ENCODE measurements around the gene ANP32B.
"Not testable (repeated sequence)": the region's sequence is repeated elsewhere in the genome, so short reads cannot be mapped to it uniquely, and the experiment has no call there.

The ANP32B gene

GRCh38 chr9:97964901-97965300 is 18.2 kb upstream of the ANP32B start:
- no peak for DNase-seq

DNA sequence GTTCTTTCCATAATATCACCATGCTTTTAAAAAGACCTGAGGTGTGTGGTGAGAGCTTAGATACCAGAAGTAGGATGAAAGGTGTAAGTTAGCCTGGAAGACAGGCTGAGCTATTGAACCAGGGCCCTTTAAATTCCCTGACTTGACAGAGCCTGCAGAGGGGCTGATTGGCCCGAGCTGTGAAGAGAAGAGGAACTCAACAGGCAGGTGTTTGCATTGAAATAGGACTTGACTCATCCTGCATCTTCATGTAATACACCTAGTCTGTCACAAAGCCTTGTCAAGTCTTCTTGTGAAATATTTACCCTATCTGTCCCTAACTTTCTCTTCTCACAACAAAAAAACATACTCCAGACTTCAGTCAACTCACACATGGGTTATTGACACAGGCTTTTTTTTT is 16.6 kb upstream of the ANP32B start:
- no peak for DNase-seq

GRCh38 chr9:97969014-97969413 is 14.1 kb upstream of the ANP32B start:
- DNase-seq, result no peak

DNA sequence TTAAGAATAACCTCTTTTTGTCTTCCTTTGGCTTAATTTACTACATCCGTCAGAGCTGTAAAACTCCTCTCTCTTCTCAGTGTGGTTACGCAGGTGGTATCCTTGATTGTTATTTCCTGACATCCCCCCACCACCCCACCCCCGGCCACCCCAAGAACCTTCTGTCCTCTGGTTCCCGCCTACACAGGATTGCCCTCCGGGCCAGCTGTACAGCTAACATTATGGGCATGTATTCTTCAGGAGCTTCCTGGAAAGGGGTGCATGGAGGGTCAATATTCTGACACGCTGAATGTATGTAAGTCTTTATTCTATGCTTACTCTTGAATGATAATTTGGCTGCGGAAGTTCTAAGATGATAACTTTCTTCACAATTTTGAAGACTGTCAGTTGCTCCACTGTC is 13.0 kb upstream of the ANP32B start:
- no peak for DNase-seq

GRCh38 chr9:97972753-97973152 is 10.4 kb upstream of the ANP32B start:
- DNase-seq, result no peak

DNA sequence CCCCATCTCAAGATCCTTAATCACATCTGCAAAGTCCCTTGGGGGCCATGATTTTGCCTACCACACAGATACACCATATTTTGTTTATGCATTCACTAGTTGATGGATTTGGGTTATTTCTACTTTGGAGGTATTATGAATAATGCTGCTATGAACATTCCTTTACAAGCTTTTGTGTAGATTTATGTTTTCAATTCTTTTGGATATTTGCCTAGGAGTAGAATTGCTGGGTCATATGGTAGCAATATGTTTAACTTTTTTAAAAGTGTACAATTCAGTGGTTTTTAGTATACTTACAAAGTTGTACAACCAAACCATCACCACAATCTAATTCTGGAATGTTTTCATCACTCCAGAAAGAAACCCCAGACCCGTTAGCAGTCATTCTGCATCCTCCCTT is 7.8 kb upstream of the ANP32B start:
- DNase-seq, result no peak

GRCh38 chr9:97976633-97977032 is 6.5 kb upstream of the ANP32B start:
- not testable (repeated sequence) for DNase-seq

GRCh38 chr9:97978371-97979130 is 4.6 kb upstream of the ANP32B start:
- DNase-seq, result no peak

DNA sequence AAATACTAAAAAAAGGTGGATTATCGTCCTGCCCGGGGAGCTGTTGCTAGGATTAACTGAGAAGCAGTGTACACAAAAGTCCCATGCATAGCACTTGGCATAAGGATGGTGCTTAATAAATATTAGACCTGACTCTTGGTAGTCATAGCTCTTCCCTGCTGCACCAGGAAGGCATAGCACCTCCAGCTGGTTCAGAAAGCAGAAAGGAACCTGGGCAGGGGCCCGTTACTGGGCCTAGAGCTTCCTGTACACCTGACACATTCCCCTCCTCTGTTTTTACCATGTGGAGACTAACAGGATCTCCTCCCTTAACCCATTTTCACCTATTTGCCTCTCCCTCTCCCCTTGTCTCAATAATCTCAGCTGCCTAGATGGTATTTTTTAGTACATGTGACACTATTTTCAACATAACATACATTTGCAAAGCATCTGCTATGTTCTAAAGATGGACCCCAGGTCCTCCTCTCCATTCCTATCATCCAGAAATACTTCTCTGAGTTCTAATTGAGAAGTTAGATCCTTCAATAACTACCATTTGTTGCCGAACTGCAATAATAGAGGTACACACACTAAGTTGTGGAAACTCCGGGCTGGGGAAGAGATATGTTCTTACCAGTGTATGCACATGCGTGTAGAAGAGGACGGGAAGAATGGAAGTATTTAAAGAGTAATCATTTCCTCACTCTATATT is 3.2 kb upstream of the ANP32B start:
- no peak for DNase-seq

DNA sequence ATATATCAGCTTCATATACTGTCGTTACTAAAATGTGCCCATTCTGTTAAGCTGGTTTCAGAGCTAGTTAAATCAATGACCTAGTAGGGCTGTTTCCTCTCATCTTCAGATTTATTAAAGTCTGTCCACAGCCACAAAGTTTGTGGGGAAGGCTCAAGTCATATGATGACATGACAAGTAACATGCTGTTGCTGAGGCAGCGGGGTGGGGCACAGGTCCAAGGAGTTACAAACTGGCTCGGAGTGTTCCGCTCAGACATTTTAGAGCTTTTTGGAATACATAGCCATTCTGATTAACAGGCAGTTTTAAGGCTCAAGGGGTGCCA is 2.7 kb upstream of the ANP32B start:
- no peak for DNase-seq

DNA sequence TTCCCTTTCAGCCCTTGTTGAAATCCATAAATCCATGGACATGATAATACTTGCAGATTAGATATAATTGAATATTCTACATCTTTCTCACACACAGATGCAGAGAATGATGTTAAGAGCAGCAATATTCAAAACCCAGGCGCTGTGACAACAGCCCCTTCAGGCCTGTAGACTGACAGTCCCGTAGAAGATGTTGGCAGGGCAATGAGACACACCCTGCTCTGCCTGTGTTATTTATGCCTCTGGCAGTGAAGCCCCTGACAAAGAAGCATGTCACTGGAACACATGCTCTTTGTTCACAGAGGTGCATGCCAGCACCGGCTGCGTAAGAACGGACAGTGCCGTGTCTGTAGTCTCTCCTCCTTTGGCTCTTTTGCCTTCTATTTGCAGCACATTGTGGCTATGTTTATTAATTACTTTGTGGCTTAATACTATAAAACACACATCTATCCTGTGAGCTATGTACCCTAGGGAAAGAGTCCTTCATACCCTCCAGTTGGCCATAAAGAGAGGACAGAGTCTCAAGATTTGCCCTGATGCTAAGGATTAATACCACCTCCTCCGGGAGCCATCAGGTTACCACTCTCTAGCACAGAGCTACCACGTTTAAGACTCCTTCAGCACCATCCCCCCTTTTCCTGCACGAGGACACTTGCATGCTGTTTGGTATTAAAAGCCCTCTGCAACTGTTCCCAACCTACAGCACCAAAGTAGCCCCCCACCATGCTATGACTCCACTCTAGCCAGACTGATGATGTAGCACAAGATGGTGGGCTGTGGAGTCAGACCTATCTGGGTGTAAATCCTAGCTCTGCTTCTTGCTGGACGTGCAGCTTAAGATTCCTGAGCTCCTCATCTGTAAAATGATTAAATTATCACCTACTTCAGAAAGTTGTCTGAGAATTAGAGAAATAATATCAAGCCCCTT is 2.0 kb upstream of the ANP32B start:
- DNase-seq, result no peak

DNA sequence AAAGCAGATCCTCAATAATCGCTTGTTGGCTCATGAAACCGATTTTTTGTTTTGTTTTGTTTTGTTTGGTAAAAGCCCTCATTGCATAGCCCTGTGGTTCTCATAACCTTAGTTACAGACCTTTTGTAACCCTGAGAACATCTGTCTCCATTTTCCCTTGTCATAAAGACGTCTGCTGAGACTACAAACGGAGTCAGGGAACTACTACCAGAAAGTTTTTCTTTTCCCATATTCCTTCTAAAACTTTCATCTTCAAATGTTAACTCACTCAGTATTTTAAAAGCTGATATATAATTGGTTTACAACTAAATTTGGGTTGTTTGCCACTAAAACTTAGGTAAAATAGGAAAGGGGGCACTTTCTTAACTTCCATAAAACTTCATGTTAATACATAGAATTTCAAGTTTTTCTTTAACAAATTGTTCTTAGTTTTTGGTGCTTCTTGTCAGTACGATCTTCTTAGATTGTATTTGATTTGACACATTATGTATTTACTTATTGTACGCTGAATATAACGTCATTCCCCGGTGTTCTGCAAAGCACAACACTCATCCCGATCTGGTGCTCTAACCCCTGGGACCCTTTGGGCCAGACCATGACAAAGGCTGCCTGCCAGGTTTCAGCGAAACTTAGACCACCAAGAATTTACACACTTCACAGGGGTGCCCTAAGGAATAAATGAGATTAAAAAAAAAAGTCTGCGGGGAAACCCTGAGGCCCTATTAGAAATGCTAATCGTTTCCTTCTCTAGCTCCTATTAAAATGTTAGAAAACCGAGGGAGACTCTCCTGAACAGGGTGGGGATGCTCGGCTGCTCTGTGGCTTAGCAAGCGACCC is 1.1 kb upstream of the ANP32B start:
- DNase-seq, result no peak

DNA sequence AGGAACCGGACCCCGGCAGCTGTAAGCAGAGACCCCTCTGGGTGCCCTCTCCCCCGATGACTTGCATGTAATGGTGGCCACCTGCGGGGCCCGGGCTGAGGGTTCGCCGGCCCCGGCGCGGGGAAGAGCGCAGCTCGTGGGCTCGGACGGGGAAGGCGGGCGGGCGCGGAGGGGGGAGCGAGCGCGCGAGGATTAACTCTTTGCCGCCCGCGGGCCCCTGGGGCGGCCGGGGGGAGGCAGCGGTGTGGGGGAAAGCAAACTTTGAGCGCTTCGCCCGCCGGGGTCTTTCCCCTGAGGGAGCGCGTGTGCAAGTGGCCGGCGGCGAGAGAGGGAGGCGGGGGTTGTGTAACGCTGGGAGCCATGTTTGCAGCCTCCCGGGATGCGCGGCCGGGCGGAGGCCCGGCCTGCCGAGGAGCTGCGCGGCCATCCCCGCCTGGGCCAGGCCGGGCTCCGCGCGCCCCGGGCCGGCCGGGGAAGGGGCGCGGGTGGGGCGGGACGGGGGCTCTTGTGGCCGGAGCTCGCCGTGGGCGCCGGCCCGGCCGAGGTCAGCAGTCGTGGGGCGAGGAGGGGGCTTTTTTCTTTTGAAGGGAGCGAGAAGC is 547 bp downstream of the ANP32B start:
- peak; percentile 44 for DNase-seq

GRCh38 chr9:97984188-97985057 is 1.3 kb downstream of the ANP32B start:
- DNase-seq, result peak; percentile 79

GRCh38 chr9:97985058-97985861 is 2.1 kb downstream of the ANP32B start:
- peak; percentile 39 for DNase-seq

- no peak for DNase-seq
These were observed 4.3 kb downstream of the ANP32B start for GRCh38 chr9:97987487-97987886.

DNA sequence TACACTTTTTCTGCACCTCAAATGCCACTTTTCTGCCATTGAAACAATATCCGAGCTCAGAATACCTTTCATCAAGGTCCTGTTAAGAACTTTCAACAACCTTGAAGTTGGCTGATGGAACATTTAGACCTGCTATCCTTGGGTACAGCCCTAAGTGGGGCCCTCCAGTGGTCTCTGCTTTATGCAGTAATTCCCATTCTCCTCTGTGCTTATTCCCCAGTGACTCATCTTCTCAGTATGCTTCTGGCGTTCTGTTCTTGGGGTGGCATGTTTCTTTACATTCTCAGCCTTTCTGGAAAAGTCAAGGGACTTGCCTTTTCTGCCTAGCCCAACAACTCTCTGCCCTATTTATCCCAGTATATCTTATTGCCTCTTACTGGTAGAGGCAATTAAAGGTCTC is 7.1 kb downstream of the ANP32B start:
- DNase-seq, result peak; percentile 89

- DNase-seq, result no peak
These were observed 8.7 kb downstream of the ANP32B start for GRCh38 chr9:97991818-97992217.

DNA sequence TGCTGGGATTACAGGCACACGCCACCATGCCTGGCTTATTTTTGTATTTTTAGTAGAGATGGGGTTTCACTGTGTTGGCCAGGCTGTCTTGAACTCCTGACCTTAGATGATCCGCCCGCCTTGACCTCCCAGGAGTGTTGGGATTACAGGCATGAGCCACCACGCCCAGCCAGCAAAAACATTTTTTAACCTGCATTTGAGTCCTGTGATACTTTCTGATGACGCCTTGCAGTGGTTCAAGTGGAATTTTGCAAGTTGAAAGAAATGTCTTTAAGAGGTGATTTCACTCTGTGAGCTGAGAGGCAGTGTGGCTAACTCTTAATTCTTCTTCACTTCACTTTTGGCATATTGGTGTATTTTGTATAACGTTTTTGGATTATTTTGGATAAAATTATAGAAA is 9.1 kb downstream of the ANP32B start:
- no peak for DNase-seq

DNA sequence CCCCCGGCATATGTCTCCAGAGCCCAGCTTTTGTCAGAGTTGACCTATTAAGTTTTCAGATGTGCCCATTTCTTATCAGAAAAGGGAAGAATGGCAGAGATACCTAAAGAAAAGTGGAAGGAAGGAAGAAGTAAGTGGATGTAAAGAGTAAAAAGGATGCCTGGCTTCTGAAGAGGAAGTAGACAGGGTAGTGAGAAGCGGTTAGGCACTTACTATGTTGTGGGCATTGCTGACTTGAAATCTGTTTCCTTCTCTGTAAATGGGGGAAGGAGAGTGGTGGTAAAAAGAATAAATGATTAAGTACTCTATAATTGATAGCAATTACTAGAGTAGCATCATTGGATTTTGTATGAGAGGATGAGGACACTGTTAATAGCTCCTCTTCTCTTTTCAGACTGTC is 9.9 kb downstream of the ANP32B start:
- no peak for DNase-seq

Measured in EL (cell line).